IPS DF 19.7 (cell line): ENCODE results near the gene ST6GALNAC5.

Source experiments
- DNase-seq: peaks from one replicate; pipeline ENCODE4 v3.0.0-alpha.2; 2013; ENCODE audit warnings: low read depth, low spot score

The ST6GALNAC5 gene

DNA sequence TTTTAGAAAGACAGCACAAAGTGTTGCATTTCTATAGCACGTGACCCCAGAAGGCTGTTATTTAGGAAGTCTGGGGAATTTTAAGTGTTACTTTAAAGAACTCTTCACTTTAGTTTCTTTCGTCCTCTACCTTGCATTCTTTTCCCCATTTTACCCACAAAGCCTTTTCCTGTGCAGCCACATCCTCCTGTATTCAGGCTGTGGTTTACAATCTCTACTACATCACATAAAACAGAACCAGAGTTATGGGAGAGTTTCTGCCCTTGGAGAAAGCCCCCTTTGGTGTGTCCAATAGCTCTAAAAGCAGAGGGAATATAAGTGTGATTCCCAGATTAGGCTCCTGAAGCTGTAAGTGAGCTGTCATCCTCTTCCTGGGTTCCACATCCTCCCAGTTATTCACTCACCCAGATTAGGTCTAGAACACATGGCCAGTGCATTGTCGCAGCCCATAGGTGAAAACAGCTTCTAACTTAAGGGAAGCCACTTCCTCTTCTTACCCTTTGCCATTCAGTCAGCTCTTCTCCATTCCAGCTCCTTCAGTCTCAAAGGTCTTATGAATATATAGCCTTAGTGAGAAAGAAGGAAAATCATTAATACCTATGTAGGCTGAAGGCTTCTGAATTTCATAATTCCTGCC lies 180.8 kb downstream of the ST6GALNAC5 start:
- no peak for DNase-seq

DNA sequence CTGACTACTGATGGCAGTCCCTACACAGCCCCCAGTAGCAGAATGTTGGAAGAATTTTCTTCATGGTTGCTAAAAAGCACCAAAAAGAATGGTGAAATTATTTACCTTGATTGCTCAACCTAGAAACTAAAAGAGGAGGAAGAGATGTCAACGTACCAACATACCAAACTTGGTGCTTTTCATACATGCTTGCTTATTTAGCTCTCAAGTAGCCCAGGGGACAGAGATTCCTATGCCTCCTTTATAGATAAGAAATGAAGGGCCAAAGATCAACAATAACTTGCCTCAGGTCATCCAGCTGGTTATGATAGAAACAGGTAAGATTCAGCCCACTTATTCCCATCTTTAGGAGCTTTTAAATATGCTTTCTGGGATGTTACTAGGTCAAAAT lies 181.3 kb downstream of the ST6GALNAC5 start:
- no peak for DNase-seq

DNA sequence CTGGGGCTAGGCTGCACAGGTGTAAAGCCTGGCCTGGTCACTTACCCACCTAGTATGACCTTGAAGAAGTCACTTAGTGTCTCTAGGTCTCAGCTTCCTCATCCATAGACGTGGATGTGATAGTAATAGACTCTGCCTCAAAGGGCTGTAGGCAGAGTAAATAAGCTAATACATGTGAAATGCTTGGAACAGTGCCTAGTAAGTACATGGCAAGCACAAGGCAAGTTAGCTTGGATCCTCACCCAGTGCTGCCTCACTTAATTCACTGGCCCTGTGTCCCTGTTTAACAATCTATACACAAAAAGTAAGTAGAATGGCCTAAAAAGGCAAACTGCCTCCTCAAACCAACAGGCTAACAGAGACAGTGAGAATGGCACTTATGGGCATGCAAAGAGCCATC lies 184.1 kb downstream of the ST6GALNAC5 start:
- DNase-seq, result no peak

DNA sequence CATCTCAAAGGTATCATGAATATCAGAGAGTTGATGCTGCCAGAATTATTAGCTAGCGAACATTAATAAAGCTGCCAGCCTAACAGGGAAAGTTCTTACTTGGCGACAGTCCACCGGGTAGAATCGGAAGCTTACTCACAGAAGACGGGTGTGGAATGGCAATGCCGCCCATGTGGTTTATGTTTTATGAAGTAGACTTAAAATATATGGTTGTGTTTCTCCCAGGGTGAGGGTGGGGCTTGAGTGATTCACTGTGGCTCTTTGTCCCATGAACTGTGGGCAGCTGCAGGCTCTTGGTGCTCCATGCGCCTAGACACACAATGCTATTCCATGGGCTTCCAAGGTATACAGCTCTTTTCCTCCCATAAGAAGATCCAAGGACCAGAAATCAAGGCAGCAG lies 189.2 kb downstream of the ST6GALNAC5 start:
- DNase-seq, result no peak

DNA sequence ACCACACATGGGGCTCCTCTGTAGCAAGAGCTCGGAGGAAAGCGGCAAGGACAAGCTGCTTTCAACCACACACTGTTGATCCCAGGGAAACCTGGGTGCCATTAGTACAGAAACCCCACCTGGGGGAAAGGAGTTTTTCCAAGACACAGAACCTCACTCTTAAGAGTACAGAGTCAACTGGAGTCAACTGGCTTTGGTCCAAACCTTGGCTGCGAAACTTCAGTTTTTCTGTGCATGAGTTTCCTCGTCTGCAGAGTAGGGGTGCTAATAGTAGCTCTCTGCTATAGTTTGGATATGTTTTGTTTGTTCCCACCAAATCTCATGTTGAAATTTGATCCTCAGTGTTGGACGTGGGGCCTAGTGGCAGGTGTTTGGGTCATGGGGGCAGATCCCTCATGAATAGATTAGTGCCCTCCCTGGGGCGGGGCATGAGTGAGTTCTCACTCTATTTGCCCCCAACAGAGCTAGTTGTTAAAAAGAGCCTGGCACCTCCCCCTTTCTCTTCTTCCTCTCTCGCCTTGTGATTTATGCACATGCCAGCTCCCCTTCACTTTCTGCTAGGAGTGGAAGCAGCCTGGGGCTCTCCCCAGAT lies 190.8 kb downstream of the ST6GALNAC5 start:
- DNase-seq, result no peak

DNA sequence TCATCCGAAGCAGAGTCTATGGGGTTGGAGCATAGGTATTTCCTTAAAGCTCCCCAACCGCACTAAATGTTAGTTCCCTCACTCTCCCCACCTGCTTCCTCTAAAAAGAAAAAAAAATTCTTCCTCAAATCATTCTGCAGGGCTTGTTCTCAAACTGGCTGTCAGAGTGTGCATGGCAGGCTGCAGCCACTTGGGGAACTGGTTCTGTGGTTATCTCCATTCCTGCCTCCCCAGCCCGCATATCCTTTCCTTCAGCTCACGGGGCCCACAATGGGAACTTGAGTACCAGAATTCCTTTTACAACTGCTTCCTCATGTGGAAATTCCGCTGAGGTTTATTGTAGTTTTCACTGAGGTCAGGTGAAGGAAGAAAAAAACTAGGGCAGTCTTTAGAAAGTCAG lies 192.7 kb downstream of the ST6GALNAC5 start:
- DNase-seq, result peak; percentile 78

DNA sequence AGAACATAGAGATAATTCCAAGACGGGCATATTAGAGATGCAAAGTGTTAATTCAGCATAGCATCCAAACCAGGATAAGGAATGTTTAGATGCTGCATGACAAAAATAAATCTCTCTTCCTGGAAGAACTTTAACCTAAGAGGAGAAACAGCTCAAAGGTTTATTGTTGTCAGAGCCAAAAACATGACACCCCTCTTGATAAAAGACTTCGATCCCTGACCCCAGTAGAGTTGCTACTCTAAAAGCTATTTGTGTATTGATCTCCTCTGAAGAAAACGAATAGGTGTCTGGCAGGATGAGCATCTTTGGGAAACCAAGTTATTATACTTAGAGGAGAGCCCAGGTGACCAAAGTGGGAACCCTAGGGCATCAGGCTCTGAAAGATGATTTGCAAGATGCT lies 193.9 kb downstream of the ST6GALNAC5 start:
- DNase-seq, result no peak

DNA sequence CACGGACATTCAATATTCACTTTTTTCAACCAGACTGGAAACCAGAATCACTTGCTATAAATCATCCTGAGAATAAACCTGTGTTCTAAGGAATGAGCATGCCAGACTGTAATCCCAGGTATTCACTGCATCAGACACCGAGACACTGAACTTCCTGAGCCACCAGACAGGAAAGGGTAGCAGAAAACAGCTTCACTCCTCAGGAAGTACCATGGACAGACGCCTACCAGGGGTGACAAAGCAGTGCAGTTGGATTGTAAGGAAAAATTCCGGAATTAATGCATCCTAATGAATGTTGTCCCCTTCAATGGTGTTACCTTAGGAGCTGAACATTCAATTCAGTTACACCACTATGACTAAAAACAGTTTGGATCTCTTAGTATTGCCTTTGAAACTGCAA lies 195.8 kb downstream of the ST6GALNAC5 start:
- no peak for DNase-seq

DNA sequence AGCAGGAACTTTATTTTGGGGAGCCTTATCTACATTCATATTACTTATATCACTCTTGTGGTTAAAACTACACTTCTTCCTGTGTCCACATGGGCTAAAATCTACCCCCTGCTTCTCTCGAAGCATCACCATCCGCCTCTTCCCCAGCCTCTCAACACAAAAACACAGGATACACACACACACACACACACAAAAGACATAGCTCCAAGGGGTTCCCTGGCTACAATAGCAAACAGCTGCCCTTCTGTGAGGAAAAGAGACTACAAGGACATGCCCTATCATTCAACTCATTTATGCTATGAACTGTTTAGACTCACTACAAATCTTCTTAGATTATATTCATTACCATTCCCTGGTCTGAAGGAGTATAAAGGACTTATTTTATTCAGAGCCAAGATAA lies 197.0 kb downstream of the ST6GALNAC5 start:
- no peak for DNase-seq

DNA sequence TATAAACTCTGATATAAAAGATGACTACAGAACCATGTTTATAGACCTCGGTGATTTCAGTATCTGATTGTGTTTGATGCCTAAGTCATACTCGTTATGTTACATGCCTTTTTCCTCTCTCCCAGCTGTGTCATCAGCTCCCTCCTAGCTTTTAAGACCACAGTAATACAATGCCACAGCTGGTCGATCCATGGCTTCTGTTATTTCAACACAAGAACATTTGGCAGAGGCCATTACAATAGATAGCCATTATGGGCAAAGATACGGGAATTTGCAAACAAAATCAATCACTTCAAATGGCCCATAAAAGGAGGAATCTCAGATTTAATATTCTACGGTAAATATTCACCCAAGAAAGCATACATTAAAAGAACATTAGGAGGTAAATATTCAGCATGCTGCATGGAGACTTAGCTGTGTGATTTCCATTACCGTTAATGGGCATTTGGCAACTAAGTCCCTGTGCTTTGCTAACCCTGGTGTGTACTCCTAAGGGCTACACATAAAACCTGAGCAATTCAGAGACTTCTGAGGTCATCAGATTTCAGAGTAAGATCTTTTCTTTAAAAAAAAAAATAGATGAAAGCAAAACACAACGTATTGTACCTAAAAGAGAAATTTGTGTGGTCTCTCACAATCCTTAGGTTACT lies 198.5 kb downstream of the ST6GALNAC5 start:
- DNase-seq, result no peak

DNA sequence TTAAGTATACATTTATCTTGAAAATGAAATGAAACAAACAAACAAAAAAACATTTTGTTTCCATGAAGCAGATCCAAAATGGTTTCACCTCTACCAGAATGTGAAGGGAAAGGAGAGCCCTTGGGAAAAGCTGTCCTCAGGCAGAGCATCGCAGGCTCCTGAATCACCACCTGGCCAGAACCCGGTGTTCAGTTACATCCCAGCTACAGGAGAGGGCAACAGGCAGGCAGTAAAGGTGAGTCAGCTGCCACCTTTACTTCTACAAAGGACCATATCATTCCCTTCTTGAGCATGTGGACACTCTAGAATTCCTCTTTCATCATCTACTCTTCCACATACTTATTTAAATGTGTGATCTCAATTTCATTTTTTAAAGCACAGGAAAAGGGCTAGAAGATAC lies 200.7 kb downstream of the ST6GALNAC5 start:
- DNase-seq, result no peak

DNA sequence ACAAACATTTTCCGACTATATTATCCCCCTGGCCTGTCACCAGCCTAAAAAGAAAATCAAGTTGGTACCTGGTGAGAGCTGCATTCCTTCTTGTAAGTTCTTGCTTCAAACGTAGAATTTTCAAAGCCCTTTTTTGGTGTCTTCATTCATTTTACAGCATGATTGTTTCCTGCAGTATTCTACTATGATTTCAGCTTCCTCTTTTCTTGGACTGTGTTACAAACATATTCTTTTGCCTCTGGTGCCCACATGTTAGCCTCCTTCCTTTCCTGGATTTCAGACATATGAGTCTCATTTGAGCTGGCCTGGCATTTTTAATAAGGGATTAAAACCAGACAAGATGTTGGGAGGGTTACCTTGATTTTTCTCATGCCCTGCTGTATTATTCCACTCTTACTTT lies 209.5 kb downstream of the ST6GALNAC5 start:
- DNase-seq, result no peak

DNA sequence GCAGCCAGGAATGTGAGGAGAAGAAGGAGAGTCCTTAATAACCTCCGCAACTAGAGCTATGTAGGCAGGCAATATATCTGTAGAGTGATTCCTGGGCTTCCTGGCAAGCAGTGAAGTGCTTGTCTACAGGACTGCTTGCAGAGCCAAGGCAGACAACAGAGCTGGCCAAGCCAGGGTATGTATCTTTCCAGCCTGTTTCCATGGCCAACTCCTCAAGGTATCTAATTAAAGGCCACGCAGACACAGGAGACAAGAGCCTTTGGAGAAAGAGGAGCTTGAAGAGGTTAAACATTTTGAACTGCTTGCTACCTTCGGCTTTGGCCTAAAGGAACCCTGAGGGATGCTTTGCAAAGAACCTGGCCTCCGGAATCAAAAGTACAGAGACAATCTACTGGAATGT lies 214.6 kb downstream of the ST6GALNAC5 start:
- DNase-seq, result no peak

DNA sequence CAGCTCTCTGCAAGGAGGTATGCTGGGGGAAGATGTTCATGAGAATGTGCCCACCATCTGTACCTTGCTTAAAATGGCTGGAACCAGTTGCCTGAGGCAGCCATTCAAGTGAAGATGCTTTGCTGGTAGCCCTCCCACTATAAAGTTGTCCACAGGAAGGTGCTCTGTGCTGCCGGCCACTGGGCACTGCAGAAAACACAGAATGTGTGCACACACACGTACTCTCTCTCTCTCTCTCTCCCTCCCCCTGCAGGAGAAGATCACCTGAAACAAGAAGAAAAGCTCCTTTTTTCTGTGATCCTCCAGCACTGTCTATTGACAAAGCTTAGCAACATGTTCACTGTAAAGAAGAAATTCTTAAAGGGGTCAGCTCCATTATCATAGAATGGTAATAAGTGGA lies 217.2 kb downstream of the ST6GALNAC5 start:
- no peak for DNase-seq

DNA sequence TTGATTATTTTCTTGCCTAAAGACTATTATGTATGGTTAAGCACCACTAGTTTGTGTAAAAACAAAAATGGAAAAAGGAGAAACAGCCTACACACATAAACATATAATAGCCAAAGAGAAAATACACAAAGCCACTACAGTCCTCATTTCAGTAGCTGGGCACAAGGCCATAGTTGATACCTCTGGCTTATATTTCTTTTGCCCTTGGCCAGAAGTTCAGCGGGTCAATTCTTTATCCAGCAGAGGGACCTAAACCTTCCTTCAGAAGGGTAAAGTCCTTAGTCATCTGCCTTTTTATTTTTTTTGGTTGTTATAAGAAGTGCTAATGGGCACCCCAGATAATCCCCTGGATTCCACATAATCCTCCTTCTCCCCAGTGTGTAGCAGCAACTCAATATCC lies 217.8 kb downstream of the ST6GALNAC5 start:
- DNase-seq, result no peak

DNA sequence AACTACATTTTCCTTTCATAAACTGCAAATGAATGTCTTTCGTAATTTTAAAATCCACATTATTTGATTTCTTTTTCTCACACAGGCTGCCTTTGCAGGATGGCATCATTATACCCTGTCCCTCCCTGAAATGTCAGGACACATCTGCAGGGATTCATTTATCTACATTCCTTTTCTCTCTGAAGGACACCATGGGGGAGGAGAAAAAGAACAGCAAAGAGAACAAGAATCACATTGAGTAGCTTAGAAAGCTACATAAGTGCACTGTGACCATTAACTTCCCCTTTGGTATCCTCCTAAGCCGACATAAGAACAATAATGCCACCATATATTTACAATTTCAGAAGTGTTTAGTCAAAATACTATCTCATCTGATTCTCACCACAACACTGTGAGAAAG lies 222.5 kb downstream of the ST6GALNAC5 start:
- DNase-seq, result no peak

DNA sequence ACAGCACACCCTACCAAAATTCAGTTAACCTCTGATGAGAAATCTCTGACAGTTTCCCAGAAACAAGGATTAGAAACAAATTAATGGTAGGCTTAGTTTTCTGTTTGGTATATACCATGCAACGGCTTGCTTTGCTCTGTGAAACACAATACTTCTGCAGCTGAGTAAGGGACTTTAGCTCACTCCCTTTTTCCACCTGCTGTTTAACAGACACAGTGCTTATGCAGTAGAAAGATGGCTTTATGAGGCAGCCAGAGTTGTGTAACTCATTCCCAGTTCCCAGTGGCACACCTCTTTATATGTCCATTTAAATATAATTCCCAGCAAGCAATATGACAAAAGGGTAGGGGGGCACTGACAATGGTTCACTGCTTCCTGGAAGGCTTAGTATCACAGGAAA lies 228.0 kb downstream of the ST6GALNAC5 start:
- no peak for DNase-seq

DNA sequence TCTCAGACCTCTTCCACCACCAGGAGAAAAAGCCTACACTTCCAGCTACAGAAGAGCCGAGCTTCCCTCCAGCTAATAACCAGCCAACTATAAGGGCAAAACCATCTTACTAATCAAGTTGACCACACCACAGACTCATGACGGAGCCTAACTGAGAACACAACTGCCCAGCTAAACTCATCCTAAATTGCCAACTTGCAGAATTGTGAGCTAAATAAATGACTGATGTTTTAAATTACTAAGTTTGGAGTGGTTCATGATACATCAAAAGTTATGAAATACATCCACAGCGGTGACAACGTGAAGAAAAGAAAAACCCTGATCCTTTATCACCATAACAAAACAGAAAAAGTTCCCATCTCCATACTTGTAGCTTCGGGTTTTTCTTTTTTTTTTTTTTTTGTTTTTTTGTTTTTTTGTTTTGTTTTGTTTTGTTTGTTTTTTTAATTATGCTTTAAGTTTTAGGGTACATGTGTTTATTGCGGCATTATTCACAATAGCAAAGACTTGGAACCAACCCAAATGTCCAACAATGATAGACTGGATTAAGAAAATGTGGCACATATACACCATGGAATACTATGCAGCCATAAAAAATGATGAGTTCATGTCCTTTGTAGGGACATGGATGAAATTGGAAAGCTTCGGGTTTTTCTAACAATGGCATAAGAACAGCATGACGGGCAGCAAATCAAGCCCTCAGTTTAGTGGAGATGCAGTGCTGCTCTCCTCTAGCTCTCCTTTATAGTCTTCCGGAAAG lies 229.4 kb downstream of the ST6GALNAC5 start:
- no peak for DNase-seq

DNA sequence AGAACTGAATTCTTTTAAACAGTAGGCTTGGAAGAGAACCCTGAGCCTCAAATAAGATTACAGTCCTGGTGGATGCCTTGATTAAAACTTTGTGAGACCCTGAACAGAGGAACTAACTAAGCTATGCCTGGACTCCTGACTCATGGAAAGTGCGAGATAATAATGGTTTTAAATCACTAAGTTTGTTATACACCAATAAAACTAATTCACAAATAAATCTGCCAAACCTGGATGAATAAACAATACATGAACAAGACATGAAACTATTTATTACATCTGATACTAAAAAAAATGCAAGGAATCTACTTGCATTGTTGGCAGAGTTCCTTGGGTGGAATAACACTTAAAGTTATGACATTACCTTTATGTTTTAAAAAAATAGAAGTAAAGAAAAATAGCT lies 233.6 kb downstream of the ST6GALNAC5 start:
- DNase-seq, result no peak

DNA sequence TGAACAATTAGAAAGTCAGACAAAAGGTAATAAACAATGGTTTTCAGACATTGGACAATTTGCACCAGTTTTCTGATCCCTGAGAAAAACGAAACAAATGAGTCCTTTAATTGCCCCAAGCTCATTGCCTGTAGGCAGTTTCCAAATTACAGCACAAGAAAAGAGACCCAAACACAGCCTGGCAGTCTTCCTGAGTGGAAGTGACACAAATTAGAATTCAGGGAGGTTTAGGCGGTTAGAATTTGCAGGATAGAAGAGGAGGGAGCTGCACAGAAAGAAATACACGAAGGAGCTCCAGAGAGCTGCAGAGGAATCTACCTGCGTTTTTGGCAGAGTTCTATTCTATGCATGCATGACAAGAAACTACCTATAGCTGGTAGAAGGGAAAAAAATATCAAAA lies 236.2 kb downstream of the ST6GALNAC5 start:
- no peak for DNase-seq

DNA sequence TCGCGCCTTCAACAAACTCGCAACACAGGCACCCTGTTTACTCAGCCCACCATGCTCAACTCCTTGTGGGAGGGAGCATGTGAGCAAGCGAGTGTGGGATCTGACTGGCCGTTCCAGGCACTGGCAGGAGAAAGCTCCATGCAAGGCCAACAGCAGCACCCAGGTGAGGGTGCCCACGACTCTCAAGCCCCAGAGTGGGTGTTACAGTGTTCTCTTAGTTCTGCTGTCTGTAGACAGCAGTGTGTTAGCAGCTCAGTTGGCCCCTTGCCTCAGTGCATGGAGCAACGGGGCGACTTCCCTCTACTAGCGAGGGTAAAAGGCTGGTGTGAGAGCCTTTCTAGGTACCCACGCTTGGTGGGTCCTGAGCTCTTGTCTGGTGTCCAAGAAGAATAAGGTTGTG lies 237.4 kb downstream of the ST6GALNAC5 start:
- no peak for DNase-seq
